Common myeloid progenitor, CD34-positive (primary cell): ENCODE data around the gene STAC2.

Experiments used
- CTCF ChIA-PET: fragments of 350-600 bp; sonication (Branson Sonifier 250); formaldehyde crosslinking; loops from one replicate; lab custom pipeline; 2021; ENCODE audit warnings: antibody characterized with exemption; lab: Charles Lee
- POLR2A ChIA-PET: fragments of 350-600 bp; sonication (Branson Sonifier 250); formaldehyde crosslinking; loops from one replicate; lab custom pipeline; 2021; ENCODE audit warnings: antibody characterized with exemption; lab: Charles Lee
- DNase-seq, 3 donors: peaks; one replicate each; pipeline versions ENCODE4 v3.0.0 to v3.0.0-alpha.2; 2013
- H3K27ac ChIP-seq, 2 experiments: 1 replicate in 1 of 2; 2 replicates in 1 of 2; pipeline ENCODE4 v1.7.0; 2013; ENCODE audit warnings: inconsistent platforms in 2 of 2, low read length in 2 of 2, mild to moderate bottlenecking in 2 of 2, low read depth in 1 of 2, moderate library complexity in 1 of 2; ENCODE audit not compliant: severe bottlenecking in 2 of 2, insufficient read depth in 1 of 2, poor library complexity in 1 of 2
- H3K27me3 ChIP-seq, 5 experiments: replicated peaks in 2 of 5; 1 replicate in 3 of 5; 2 replicates in 2 of 5; pipeline versions ENCODE4 v1.6.1 to v1.7.0; 2013; ENCODE audit warnings: low read length in 4 of 5, mild to moderate bottlenecking in 2 of 5, moderate library complexity in 2 of 5, inconsistent platforms in 1 of 5; ENCODE audit not compliant: insufficient read depth in 5 of 5, control insufficient read depth in 4 of 5
- H3K36me3 ChIP-seq, 4 experiments: 1 replicate in 2 of 4; 2 replicates in 2 of 4; pipeline versions ENCODE4 v1.6.1 to v1.7.0; 2013; ENCODE audit warnings: low read length in 3 of 4, control low read depth in 1 of 4, mild to moderate bottlenecking in 1 of 4; ENCODE audit not compliant: control insufficient read depth in 4 of 4, insufficient read depth in 4 of 4
- H3K4me1 ChIP-seq, 4 experiments: 1 replicate in 3 of 4; 2 replicates in 1 of 4; pipeline versions ENCODE4 v1.6.1 to v1.7.1; 2013; ENCODE audit warnings: low read length in 3 of 4, mild to moderate bottlenecking in 3 of 4, control low read depth in 1 of 4, inconsistent platforms in 1 of 4, moderate library complexity in 1 of 4; ENCODE audit not compliant: control insufficient read depth in 4 of 4, insufficient read depth in 4 of 4; ENCODE audit errors: control extremely low read depth in 1 of 4
- H3K4me3 ChIP-seq, 7 experiments: 1 replicate in 4 of 7; 2 replicates in 3 of 7; pipeline versions ENCODE4 v1.5.1 to v1.7.0; 2013; ENCODE audit warnings: mild to moderate bottlenecking in 7 of 7, low read length in 6 of 7, moderate library complexity in 6 of 7, inconsistent platforms in 2 of 7, low read depth in 2 of 7, control low read depth in 1 of 7; ENCODE audit not compliant: insufficient read depth in 4 of 7, control insufficient read depth in 1 of 7; ENCODE audit errors: extremely low read depth in 1 of 7
- H3K9me3 ChIP-seq, 5 experiments: 1 replicate in 4 of 5; 2 replicates in 1 of 5; pipeline versions ENCODE4 v1.6.1 to v1.7.1; 2013; ENCODE audit warnings: low read length in 4 of 5, mild to moderate bottlenecking in 2 of 5, inconsistent platforms in 1 of 5, low read depth in 1 of 5, moderate library complexity in 1 of 5; ENCODE audit not compliant: control insufficient read depth in 4 of 5, insufficient read depth in 2 of 5; ENCODE audit errors: control extremely low read depth in 1 of 5
- WGBS: methylation state at CpG from one replicate; pipeline ENCODE4 v1.1.5; 2013; ENCODE audit not compliant: insufficient coverage; 5-methylcytosine and 5-hydroxymethylcytosine counted together

STAC2 gene

DNA sequence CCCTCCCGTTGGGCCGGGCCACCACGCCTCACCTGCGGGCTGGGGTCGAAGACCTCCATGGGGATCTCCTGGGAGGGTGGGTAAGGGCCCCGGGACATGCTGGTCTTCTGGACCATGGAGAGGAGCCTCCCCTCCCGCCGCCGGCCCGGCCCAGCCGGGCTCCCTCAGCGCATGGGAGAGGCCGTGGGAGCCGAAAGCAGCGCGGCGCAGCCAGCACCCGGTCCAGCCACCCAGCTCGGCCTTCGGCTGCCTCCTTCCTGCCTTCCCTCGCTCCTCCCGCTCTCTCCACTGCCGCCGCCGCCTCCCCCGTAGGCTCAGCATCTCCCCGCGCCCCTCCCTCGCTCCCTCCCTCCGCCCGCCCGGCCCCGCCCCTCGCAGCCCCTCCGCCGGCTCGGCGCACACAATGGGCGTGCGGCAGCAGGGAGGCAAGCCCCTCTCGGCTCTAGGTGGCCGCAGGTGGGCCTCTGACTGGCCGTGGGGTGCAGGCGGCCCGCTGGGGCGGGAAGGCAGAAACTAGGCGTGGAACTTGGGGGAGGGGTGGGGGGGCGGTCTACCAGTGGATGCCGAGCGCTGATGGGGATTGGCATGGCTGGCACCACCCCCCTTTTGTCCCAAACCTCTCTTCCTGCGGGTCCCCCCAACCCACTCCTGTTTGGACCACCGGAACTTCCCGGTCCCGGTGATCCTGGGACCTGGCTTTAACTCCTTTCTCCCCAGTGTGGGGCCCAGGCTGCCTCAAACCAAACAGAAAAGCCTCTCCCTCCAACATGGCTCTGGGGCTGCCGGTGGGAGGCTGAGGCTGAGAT is 28.2 kb downstream of the STAC2 start, which contains the start of gene CACNB1:
Gene CACNB1 (minus strand): TSS at position 290 of the 806 bp plus-strand sequence. CDS start 174 bp downstream, at position 116.
- CTCF ChIA-PET = interaction anchor here (13.9 kb wide), 1 partner anchor 42 kb away, joined by 425 read pairs; no protein-coding TSS in a partner anchor
- H3K27ac ChIP-seq = no peak within 1 kb of the TSS
- DNase-seq = peak; percentile 39 to 68 (median 53)
- H3K27me3 ChIP-seq = no peaks in the 10 kb centered on the region
- H3K9me3 ChIP-seq = no peaks in the 10 kb centered on the region
- H3K36me3 ChIP-seq = peaks cover 5 to 20% (median 15%) of the 10 kb centered on the region in 4 experiments
- peaks cover 7 to 66% (median 55%) of the 10 kb centered on the region in 4 experiments for H3K4me1 ChIP-seq
- under 1% methylated on average over 21 of the region's 55 CpGs for WGBS
- peak within 1 kb of the TSS; percentile 63 to 84 (median 73) for H3K4me3 ChIP-seq
- POLR2A ChIA-PET = interaction anchor here (0.7 kb wide), 1 partner anchor 446 kb away, joined by 4 read pairs; no protein-coding TSS in a partner anchor

DNA sequence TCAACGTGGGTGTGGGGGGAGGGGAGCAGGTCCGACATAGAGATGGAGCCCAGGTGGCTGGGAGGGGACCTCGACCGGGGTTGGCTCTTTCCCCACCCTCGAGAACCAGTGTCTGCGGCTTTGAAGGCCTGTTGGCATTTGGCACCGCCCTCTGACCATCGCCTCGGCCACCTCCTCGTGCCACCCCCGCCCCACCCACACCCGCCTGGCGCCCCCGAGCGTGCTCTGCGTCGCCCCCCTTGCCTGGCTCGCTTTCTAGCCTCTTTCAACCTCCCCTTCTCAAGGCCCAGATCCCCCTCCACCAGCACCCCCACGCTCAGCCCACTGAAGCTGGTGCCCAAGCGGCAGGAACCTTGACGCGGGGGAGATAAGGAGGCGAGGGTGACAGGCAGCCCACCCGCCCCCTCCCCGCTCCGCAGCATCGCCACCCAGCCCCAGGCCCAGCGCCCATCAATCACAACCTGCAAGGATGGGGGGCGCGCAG is 28.9 kb downstream of the STAC2 start:
- Histone ChIP-seq H3K36me3 (peaks cover 2 to 19% (median 11%) of the 10 kb centered on the region in 4 experiments), H3K27me3 (no peaks in the 10 kb centered on the region), H3K4me3 (peak overlapping the region; percentile 63 to 84 (median 73)), H3K4me1 (peaks cover 7 to 62% (median 52%) of the 10 kb centered on the region in 4 experiments), H3K9me3 (no peaks in the 10 kb centered on the region), H3K27ac (no peak overlapping the region)
- peak in 1 of 3 donors; percentile 63 for DNase-seq
- 2% methylated on average over 12 of the region's 30 CpGs for WGBS
- CTCF ChIA-PET = no interaction called here
- POLR2A ChIA-PET = no interaction called here

DNA sequence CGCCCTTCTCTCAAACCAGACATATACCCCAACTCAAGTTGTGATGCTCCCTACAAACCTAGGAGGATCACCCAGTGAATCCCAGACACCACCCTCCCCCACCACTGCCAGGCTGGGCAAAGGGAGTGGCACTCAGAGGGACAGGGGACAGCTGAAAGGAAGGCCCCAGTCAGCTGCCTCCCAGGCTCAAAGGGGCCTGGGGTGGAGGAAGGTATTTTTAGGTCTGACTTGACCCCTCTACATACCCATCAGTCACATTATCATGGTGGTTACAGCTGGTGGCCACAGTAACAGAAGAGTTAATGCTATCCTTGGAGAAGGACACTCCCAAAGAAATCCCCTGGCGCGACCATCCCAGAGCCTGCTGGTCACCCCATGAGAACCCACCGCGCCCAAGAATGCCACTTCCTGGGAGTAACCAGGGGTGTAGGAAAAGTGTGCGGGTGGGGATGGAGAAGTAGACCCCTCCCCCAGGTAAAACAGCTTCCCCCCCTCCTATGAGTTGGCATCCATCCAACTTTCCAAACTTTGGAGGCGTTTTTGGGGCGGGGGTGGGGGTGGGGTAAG is 29.4 kb downstream of the STAC2 start:
- WGBS = 100% methylated on average over 1 of the region's 8 CpGs
- Histone ChIP-seq H3K27ac (no peak overlapping the region), H3K4me3 (peak overlapping the region in 4 of 7 experiments; percentile 1 to 84 (median 58)), H3K4me1 (peaks cover 7 to 56% (median 47%) of the 10 kb centered on the region in 4 experiments), H3K36me3 (peaks cover 2 to 21% (median 10%) of the 10 kb centered on the region in 4 experiments), H3K27me3 (no peaks in the 10 kb centered on the region), H3K9me3 (no peaks in the 10 kb centered on the region)
- no peak for DNase-seq
- CTCF ChIA-PET = interaction anchor here (1.3 to 1.5 kb wide), 3 partner anchors 10 to 22 kb away, joined by 3 to 9 read pairs (median 4); no protein-coding TSS in a partner anchor
- POLR2A ChIA-PET = no interaction called here

DNA sequence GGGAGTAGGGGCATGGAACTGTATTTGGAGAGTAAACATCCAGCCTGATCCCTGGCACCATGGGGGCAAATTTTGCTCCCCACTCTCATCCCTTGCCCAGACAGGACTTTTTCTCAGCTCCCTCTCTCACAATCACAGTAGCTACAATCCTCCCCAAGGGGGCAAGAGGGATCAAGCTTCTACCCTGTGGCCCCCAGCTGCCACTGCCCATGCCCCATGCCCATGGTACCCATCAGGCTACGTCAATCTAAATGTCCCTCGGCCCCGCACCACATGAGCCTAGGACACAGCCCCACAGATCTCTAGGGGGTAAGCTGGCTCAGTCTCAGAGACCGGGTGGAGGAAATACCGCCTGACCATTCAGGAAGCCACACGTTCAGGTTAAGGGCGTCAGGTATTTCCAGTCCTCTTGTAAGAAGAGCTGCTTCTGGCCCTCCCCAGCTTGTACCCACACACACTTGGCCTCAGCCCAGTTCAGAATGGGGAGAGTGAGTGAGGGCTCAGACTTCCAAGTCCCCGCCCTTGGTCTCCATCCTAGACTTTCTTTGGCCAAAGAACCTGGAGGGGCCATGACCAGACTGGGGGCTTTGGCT is 30.1 kb downstream of the STAC2 start:
- H3K9me3 ChIP-seq = no peaks in the 10 kb centered on the region
- peak overlapping the region in 1 of 7 experiments; percentile 33 for H3K4me3 ChIP-seq
- CTCF ChIA-PET = interaction anchor here (0.6 to 1.5 kb wide), 7 partner anchors 11 to 213 kb away, joined by 3 to 9 read pairs (median 5); no protein-coding TSS in a partner anchor
- DNase-seq = peak in 1 of 3 donors; percentile 40
- H3K36me3 ChIP-seq = peaks cover 3 to 23% (median 10%) of the 10 kb centered on the region in 4 experiments
- no peak overlapping the region for H3K27ac ChIP-seq
- H3K4me1 ChIP-seq = peaks cover 7 to 50% (median 41%) of the 10 kb centered on the region in 4 experiments
- H3K27me3 ChIP-seq = no peaks in the 10 kb centered on the region
- POLR2A ChIA-PET = no interaction called here
- WGBS = 24% methylated on average over 5 of the region's 8 CpGs

DNA sequence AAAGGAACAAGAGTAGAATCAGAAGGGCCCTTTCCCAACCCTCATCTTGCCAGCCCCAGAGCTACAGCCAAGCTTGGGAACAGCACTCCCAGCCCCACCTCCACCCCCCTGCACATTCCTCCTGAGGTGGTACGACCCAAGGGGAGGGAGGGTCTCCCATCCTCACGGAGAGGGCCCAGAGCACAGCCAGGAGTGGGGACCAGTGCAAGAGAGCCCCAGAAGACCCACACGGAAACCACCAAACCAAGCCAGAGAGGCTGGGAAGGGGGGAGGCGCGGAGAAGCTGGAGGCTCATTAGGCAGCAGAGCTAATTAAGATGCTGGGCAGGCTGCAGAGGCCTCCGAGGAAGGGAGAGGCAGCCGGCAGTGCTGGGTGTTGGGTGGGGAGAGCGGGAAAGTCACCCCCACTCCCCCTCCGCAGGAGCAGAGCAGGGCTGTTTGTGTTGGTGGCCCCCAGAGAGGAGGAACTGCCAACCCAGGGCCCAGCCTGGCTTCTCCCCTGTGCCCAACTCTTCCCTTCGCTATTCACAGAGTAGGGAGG is 30.7 kb downstream of the STAC2 start:
- H3K4me3 ChIP-seq = no peak overlapping the region
- H3K9me3 ChIP-seq = no peaks in the 10 kb centered on the region
- H3K36me3 ChIP-seq = peaks cover 3 to 26% (median 10%) of the 10 kb centered on the region in 4 experiments
- H3K27me3 ChIP-seq = no peaks in the 10 kb centered on the region
- H3K4me1 ChIP-seq = peaks cover 7 to 44% (median 38%) of the 10 kb centered on the region in 4 experiments
- no peak for DNase-seq
- ChIA-PET POLR2A (no interaction called here), CTCF (interaction anchor here (0.6 to 1.5 kb wide), 8 partner anchors 11 to 212 kb away, joined by 3 to 9 read pairs (median 4); no protein-coding TSS in a partner anchor)
- WGBS = 79% methylated on average over 8 of the region's 10 CpGs
- no peak overlapping the region for H3K27ac ChIP-seq

DNA sequence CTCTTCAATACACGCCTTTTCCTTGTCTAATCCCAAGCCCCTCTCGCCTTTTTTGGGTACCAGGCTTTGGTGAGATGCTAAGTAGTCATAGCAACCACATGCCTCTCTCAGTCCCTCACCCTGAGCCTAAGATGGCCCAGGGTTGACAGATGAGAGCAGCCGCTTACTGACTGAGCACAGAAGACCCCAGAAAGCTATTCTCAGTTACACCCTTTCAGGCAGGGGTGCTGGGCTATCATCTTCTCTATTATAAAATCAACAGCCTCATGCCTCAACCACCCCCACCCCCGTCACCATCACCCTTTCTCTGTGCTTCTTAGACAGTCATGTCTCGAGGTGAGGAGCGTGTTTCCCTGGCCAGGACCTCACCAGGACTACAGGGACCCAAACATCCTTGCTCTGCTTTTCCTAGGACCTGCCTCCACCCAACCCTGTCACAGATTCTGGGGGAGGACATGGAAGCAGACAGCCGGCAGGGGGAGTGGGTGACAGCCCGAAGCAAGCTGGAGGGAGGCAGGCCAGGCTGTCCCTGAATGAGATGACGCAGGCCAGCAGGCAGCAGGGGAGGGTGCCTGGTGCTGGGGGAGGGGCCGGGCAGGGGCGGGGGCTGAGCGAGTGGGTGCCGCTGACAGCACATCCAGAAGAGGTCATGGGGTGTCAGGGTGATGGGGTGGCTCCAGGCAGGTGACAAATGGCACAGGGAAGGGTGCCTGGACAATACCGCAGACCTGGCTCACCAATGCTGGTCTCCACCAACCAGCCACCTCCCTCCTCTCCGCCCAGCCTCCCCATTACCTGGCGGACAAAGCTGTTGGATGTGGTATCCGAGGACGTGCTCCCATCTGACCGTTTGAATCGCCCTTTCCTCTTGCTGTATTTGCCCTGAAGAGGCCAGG is 31.4 kb downstream of the STAC2 start:
- POLR2A ChIA-PET = no interaction called here
- Histone ChIP-seq H3K4me1 (peaks cover 7 to 37% (median 34%) of the 10 kb centered on the region in 4 experiments), H3K9me3 (no peaks in the 10 kb centered on the region), H3K36me3 (peaks cover 3 to 26% (median 10%) of the 10 kb centered on the region in 4 experiments), H3K27ac (no peak overlapping the region), H3K27me3 (no peaks in the 10 kb centered on the region), H3K4me3 (no peak overlapping the region)
- CTCF ChIA-PET = interaction anchor here (1.0 to 1.5 kb wide), 3 partner anchors 11 to 50 kb away, joined by 4 to 6 read pairs (median 5); no protein-coding TSS in a partner anchor
- 94% methylated on average over 16 of the region's 20 CpGs for WGBS
- no peak for DNase-seq
